ENCODE data around the gene SNAP47.
A peak's percentile ranks its signal among the peaks of the same experiment; 100 is the strongest.

The SNAP47 gene

DNA sequence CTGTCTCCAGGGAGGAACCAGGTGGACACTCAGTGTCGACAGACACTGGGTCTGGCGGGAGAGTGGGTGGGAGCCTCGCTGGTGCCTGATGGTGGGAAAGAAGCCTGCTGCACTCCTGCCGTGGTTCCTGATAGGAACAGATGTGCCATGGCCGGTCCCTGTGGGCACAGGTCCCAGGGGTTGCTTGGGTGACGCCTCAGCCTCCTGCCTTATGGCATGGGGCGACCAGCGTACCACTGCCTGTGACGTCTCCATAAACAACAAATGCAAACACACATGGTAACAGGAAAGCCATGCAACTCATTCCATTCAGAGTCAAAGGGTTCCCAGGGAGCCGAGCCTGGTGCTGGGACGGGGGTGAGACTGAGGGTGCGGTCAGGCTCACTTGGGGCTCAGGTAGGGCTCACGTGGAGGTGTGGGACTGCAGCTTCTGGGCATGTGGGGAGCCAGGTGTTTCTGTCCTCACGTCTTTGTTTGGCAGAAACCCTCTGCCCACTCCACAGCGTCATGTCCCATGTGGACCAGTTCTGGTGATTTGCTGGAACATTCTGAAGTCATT, 34.8 kb downstream of the SNAP47 start:
- no peak for DNase-seq

DNA sequence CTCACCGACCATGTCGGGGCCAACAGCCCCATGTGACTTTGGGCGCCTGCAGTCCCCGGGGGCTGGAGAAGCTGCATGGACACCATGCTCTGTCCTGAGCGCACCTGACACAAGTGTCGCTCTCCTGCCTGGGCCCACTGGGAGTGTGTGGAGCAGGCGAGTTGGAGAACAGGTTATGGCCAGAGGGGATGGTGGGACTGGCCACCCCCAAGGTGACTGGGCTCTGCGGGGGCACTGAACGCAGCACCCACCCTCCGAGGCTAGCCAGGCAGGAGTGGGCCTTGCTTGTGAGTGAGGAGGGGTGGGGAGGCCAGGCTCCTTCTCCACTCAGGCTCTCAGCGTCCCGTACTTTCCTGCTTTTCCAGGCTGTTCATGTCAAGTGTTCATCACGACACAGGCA, 35.6 kb downstream of the SNAP47 start:
- no peak for DNase-seq

DNA sequence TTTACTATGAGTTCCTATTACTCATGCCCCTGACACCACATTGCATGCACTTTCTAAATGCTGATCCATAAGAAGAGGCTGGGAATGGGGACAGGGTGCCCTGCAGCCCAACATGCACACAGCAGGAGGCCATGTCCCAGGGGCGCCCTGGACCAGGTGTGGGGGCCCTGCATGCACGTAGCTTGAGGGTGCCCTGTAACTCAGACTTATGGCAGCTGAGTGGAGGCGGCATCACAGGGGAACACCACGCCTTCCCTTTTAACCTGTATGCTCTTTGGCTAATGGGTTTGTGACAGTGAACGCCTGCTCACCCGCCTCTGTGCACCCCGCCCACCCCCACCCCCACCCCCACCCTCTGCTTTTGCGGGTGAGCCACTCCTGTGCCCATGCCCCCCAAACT, 36.1 kb downstream of the SNAP47 start:
- no peak for DNase-seq

DNA sequence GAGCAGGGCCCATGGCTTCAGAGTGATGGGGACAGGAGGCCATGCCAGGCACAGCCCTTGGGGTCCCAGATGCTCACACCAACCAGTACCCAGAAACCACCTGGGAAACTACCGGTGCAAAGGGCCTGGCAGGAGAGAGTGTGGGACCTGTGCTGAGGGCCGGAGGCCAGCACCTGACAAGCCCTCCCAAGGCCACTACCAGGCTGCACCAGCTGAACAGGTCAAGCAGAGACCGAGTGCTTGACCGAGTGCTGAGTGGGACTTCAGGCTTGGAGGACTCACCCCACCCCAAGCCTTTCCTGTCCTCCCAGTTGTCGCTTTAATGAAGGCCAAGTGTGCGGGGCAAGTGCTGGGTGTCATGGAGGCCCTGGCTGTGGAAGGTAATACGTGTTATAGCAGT, 36.5 kb downstream of the SNAP47 start:
- DNase-seq: no peak

DNA sequence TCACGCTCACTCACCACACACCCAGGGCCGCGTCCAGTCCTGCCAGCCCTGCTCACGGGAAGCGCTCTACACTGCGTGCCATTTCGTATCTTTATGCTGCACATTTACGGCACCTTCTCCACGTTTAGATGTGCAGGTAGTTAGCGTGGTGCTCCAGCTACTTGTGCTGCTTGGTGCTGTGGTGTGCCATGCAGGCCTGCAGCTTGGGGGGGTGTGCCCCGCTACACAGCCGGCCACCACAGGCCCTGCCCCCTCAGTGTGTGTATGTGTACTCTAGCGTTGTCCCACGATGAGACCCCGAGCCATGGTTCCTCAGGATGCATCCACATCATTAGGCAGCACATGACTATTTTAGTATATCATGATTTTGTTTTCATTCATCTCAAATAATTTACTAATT, 38.3 kb downstream of the SNAP47 start:
- DNase-seq: no peak

DNA sequence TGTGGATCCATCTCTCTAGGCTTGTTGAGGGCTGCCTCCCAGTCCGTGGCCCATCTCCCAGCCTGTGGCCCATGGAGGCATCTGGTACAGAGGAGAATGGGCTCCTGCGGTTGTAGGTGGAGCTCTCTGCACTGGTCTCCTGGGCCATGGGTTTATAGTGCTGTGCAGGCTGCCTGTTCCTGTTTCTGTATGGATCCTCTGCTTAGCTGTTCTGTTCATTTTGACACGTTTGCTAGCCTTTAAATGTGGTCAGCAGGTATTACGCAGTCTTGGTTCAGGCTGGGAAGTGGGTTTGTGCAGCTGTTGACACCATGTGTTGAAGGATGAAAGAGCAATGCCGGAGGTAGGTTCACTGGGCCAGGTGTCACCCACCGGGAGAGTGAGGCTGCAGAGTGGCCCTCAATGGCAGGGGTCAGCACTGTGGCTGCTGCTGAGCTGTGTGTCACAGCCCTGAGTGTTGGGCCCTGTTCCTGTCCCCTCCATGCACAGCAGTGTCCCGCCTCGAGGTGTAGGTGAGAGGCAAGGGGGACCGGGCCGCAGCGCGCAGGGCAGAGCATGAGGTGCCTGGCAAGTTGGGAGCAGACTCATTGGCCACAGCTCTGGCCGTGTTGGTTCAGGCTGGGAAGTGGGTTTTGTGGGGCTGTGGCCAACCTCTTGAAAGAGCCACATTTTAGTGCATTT, 39.0 kb downstream of the SNAP47 start:
- peak; percentile 59 for DNase-seq

DNA sequence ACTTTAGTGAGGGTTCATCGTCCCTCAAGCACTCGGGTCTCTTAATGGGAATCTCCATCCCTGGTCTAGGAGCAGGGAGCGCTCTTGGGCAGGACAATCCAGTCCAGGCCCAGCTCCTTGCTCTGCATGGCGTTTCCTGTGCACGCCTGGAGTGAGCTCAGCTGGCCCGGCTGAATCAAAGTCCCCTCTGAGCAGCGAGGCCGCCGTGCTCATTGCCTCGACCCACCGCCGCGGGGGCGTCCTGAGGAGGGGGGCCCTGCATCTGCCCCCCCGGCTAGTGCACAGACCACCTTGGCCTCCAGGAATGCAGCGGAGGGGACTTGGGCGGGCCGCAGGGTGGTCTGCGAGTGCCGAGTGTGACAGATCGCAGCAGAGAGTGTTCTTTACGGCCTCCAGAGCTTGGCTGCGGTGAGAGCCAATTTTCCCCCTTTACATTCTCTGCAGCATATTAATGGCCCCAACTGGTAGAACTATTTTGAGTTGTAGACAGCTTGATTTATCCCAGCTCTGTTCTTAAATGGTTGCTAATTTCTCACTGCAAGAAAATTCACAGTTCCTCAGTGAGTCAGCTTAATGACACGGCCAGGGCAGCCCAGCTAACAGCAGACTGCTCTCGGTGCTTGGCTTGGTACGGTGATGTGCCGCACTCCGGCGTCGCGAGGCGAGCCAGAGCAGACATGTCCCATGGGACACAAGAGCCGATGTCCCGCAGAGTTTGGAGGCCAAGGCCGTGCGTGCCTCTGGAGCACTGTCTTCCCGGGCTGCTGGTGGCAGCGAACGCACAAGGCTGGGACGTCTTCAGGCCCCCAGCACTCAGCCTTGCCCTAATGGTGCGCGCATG, 39.8 kb downstream of the SNAP47 start:
- DNase-seq: no peak

DNA sequence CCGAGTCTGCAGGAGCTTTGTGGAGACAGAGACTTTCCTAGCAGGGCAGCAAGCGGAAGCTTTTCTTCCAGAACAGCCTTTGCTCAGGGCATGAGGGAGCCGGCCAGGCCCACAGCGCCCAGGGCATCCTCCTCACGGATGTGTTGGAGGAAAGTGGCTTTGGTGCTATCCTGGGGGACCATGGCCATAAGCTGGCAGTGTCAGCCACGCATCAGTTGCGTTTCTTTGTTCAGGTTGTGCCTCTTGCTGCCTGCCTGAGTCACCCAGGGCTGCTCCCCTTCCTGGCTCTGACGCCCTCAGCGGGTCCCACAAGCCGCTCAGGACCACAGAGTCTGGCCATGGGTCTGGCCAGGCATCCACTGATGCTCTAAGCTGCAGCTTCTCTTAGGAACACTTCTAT, 40.6 kb downstream of the SNAP47 start:
- no peak for DNase-seq

DNA sequence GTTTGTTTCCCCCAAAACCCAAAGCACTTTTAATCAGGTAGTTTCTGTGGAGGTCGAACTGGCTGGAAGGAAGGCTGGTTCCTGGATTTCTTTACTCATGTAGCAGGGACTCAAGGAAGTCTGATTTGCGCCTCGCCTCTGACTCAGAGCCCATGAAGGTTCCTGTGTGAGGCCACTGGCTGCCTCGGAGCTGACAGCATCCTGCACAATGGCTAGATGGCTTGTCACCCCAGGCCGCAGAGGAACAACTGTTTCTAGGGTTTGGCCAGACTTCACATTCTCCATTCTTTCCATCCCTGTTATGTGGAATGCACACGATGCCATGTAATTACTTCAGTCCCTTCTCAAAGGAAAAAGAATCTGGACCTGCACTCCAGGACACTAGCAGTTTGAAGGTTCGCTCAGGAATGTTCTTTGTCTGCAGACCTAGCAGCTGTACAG, 41.1 kb downstream of the SNAP47 start:
- no peak for DNase-seq

DNA sequence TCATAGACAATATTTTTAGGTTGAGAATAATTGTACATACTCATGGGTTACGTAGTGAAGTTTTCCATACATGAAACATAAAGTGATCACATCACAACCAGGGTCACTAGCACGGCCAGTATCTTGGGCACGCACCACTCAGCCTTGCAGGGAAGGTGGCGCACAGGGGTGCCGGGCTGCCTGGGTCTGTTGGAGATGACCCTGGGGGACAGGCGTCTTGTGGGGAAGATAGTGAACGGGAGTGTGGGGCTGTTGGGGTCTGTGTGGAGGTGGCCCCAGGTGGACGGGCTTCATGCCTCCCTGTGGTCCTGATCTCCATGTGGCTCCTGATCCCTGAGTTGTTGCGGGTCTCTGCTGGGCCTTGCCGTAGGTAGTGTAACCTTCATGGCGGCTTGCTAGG, 41.9 kb downstream of the SNAP47 start:
- DNase-seq: no peak

DNA sequence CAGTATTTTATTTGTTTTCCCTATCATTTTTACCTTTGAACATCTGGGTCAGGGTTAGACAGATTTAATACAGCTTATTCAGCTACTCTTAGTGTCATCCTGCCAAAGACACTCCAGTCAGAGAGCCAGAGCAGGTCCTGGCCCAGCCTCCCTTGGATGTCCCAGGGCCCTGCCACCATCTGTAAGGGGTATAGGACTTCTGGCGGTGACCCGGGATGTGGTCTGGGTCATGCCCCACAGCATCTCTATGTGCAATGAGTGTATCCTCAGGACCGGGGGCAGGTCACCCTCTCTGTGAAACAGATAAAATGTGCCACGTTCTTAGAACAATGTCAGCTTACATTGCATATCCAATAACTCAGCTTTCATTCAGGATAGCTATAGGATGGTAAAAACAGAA, 42.4 kb downstream of the SNAP47 start:
- DNase-seq: no peak

DNA sequence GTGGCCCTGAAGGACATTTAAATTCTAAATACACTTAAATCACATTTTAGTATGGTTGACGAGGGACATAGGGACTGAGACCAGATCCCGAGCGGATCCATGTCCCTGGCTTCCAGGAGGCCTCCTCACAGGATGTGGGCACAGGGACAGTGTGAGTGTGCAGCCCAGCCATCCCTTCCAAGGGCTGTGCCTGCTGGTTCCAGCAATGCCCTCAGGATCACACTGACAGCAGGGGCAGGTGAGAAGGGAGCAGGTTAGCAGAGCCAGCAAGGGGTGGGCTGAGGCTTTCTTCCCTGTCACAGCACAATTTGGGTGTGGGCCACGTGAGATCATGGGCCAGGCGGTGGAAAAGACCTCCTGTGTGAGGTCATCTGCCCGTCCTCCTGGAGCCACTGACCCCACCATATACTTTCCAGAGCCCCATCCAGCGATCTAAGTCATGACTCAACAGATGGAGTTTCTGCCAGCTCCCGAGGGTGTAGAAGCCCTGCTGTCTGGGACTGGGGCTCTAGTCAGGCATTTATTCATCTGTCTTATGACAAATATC, 43.2 kb downstream of the SNAP47 start:
- DNase-seq: no peak

DNA sequence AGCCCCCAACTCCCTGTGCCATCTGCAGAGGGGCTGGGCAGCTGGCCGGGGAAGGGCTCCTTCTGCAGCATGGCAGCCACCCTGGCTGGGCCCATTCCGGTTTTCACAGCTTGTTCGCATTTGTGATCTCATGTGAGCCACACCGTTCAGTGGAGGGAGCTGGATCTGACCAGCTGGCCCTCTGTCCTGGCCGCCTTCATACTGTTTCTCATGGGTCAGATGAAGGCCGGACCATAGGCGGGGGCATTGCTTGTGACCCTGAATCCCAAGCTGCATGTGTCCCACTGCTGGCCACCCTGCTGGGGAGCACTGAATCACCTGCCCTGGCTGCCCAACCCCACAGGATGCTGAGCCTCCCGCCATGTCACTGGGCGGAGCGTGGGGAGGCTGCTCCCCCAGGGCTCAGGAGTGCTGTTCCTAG, 43.8 kb downstream of the SNAP47 start:
- no peak for DNase-seq

DNA sequence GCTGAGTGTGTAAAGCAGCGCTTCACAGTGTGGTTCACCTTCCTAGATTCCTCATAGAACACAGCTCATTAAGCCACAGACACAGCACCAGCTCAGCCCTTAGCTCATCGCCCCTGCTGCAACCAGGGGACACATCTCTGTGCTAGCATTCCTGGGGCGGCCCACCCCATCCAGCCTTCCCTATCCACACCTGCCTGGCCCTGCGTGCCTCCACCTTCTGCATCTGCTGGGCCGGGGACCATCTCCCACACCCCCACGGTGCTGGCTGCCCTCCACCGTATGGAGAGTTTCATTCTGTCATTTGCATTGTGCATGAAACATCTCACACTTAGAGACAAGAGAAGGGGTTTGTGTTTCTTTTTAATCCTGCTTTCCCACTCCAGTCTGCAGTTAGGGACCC, 44.5 kb downstream of the SNAP47 start:
- no peak for DNase-seq

DNA sequence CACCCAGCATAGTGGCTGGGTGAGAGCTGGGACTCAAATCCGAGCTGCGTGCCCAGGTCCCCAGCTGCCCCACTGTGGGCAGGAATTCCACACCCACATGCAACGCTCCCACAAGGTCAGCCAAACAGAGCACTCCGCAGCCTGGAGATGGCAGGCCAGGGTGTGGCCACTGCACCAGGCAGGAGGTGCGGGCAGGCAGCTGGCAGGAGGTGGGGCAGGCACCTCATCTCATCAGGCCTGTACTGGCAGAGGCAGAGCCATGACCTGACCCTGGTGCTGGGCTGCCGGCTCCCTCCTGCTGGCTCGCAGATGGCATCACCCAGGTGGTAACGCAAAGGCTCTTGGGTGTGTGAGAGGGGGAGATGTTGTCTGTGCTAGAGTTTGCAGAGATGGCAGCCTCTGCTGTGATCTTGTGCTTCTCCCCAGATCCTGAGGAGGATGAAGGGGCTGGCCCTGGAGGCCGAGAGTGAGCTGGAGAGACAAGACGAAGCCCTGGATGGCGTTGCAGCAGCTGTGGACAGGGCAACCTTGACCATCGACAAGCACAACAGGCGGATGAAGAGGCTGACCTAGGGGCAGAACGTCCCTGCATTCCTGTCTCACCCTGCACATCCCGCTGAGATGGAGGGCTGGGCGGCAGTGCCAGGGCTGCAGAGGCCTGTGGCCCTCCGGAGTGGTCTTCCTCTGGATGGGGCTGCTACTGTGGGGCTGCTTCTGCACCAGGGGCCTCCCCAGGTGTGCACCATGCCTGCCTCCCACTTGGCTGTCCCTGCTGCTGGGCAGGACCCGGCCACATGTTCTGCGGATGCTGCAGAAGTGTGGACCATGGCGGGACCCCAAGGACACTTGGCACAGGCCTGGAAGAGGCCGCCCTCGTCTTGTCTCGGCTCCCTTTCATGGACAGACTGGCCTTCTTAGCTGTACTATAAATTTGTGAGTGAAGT, 45.1 kb downstream of the SNAP47 start:
- no peak for DNase-seq

DNA sequence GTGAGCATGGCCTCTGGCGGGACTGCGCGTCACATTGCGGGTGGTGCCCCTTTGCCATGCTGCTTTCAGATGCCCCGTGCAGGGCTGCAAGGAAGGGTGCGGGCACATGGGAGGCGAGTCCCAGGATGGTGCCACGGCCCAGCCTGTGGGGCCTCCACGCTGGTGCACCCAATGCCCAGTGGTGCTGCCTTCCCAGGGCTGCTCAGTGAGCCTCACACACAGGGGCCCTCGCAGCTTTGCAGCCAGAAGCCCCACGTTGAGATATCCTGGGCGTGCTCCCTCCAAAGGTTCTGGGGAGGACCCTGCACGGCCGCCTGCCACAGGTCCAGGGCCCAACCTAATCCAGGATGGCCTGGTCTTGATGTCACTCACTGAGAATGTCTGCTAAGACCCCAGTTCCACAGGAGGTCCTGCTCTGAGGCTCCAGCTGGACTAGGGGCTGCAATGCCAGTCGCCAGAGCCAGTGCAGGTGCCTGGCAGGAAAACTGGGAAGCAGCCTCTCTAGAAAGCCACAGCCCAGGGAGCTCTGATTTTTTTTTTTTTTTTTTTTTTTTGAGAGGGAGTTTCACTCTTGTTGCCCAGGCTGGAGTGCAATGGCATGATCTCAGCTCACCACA, 46.2 kb downstream of the SNAP47 start:
- DNase-seq: no peak

DNA sequence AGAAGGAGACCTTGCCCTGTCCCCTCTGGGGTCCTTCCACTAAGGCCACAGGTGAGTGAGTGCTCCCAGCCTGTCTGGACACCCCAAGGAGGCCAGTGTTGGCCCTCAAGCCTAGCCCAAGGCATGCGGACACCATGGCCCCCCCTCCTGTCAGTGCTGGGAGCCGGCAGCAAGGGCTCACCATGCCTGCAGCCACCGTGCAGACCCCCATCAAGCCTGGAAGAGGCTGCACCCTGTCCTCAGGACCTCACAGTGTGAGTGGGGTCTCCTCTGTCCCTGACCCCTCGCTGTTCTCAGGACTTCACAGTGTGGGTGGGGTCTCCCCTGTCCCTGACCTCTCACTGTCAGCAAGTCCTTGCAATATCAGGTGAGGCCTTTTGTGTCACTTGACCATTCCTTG, 47.0 kb downstream of the SNAP47 start:
- DNase-seq: no peak

DNA sequence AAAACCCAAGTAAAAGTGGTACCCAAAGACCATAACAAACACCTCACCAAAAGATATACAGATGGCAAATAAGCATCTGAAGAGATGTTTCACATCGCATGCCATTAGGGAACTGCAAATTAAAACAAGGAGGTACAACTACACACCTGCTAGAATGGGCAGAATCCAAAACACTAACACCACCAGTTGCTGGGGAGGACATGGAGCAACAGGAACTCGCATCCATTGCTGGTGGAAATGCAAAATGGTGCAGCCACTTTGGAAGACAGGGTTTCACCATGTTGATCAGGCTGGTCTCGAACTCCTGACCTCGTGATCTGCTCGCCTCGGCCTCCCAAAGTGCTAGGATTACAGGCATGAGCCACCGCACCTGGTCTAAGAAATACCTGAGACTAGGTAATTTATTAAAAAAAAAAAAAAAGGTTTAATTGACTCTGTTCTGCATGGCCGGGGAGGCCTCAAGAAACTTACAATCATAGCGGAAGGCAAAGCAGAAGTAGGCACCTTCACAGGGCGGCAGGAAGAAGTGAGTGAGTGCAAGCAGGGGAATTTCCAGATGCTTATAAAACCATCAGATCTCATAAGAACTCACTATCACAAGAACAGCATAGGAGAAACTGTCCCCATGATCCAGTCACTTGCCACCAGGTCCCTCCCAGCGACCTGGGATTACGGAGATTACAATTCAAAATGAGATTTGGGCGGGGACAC, 50.0 kb downstream of the SNAP47 start:
- DNase-seq: no peak

DNA sequence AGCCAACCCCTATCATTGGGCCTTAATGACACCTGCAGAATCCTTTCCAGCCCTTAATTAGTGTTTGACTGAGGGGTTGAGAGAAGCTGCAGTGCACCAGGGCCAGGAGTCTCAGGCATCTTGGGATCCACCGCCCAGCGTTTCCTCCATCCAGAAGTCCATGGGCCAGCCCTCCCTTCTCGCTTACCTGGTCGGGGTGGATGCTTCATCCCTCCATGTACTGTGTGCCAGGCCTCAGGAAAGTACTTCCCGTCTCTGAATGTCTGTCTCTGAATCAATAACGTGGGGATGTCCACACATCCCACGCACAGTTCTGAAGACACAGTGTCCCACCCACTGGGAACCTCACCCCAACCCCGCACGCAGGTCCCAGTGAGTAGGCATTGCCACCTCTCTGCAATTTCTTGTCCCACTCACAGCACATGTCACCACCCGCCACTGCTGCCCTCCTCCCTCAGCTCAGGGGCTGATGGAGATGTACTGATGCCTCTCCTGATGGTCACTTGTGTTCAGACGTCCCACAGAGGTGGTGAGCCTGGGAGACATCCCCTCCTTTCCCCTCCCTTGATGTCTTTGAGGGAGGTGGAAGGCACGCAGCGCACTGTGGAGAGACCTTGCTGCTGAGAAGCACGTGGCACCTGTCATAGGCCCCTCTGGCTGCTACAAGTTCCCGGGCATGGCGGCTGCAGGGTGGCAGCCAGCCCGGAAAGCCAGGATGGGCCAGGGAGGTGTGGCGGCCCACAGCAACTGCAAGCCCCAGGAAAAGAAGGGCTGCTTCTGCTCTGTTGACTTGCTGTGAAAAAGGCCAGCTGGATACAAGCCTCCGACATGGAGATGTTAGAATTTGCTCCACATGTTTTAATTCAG, 50.8 kb downstream of the SNAP47 start:
- DNase-seq: no peak

DNA sequence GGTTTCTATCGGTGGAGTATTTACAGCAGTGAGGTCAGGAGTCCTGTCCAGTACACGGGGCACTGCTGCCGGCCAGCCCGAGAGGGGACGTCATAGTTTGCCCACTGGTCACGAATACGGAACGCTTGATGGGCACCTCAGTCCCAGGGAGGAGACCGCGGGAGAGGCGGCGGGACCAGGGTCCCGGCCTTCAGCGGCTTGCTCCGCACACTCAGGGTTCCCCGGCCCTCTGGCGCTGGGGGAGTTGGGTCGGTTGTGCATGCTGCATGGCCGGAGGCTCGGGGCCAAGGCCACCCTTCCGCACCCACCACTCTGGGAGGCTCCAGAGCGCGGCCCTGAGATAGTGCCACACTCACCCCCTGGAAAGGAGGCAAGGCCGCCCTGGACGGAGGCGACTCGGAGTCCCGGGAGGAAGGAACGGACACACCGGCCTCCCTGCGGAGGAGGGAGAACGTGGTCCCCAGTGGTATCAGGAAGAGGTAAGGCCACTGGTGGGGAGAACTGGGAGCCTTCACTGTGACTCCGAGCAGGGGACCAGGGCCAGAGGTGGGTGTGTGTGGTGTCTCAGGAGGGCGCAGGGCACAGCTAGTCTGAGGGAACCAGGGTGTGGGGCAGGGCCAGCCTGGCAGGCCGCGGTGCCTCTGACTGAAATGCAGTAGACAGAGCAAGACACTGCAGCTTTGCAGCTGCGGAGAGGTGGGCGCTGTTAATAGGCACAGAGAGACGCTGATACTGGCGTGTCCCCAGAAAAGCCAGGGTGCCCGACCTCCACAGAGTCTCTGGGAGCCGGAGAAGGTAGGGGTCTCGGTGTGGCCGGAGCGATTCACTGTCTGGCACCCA, 51.7 kb downstream of the SNAP47 start:
- DNase-seq: no peak
